HepG2 (cell line): Measurements from ENCODE around the gene PRDM15. TPM values are rescaled to one million over a fixed set of nuclear protein-coding genes. Genes with fewer than 3 reads are reported as not detected.

ENCODE experiments used
- ATAC-seq: fragments of 200-7000 bp; cut with Tn5 transposase; 3 replicates; pipeline ENCODE4 v1.9.1; 2020; ENCODE audit warnings: mild to moderate bottlenecking, moderate library complexity
- Bru-seq: library from RNA; stranded (reverse); fragments of 400-500 nt; gene quantifications from one replicate; lab custom pipeline; 2021; lab: Mats Ljungman, UMichigan
- BruChase-seq, 2 experiments: library from RNA; stranded (reverse); fragments of 400-500 nt; gene quantifications; one replicate each; lab custom pipeline; 2021; lab: Mats Ljungman, UMichigan
- BruUV-seq: library from RNA; stranded (reverse); fragments of 400-500 nt; replicated peaks from 2 replicates; lab custom pipeline; 2021; lab: Mats Ljungman, UMichigan
- CTCF ChIA-PET: fragments of 300-600 bp; formaldehyde crosslinking; extraction: SDS; loops from one replicate; lab custom pipeline; 2021; ENCODE audit warnings: low total read pairs, inconsistent platforms, low intra/inter-chr PET ratio; lab: Yijun Ruan, JAX
- POLR2A ChIA-PET: fragments of 350-600 bp; sonication (Branson Sonifier 250); formaldehyde crosslinking; loops from one replicate; lab custom pipeline; 2020; ENCODE audit warnings: antibody characterized with exemption, inconsistent platforms; lab: Yijun Ruan, JAX
- DNase-seq: peaks from one replicate; pipeline ENCODE4 v3.0.0-alpha.2; 2015; ENCODE audit warnings: low spot score
- FAIRE-seq: peaks from 3 replicates; lab custom pipeline; 2011; peaks lifted over from hg19 to GRCh38; lab: Jason Lieb, UNC
- H2AFZ ChIP-seq: one replicate; pipeline ENCODE4 v1.6.1; 2011; ENCODE audit warnings: low read length, inconsistent platforms
- H3K27ac ChIP-seq: fragments of 300-600 bp; 3 replicates; pipeline ENCODE4 v1.8.0; 2011; ENCODE audit warnings: mixed run types, mild to moderate bottlenecking, mixed read lengths, low read length, inconsistent platforms; ENCODE audit not compliant: insufficient read depth; ENCODE audit errors: extremely low read length
- H3K27me3 ChIP-seq, 2 experiments: fragments of 200-600 bp in 1 of 2; 2 replicates in 1 of 2; 3 replicates in 1 of 2; pipeline versions ENCODE4 v1.6.0 to v1.8.0; 2011; ENCODE audit warnings: low read length in 2 of 2, mild to moderate bottlenecking in 2 of 2, moderate library complexity in 2 of 2, inconsistent platforms in 1 of 2; ENCODE audit not compliant: insufficient read depth in 2 of 2, control insufficient read depth in 1 of 2
- H3K36me3 ChIP-seq, 2 experiments: fragments of 200-600 bp in 1 of 2; replicated peaks in 1 of 2; 2 replicates in 1 of 2; 3 replicates in 1 of 2; pipeline versions ENCODE4 v1.5.1 to v1.8.0; 2011; ENCODE audit warnings: low read length in 2 of 2, inconsistent platforms in 1 of 2; ENCODE audit not compliant: insufficient read depth in 2 of 2, control insufficient read depth in 1 of 2
- H3K4me1 ChIP-seq: 2 replicates; pipeline ENCODE4 v1.5.1; 2012; ENCODE audit warnings: low read length, inconsistent platforms; ENCODE audit not compliant: insufficient read depth
- H3K4me2 ChIP-seq: 2 replicates; pipeline ENCODE4 v1.6.0; 2011; ENCODE audit warnings: low read depth, low read length, inconsistent platforms
- H3K4me3 ChIP-seq, 3 experiments: fragments of 200-600 bp in 1 of 3; sonication (generic), shearing (Covaris generic) in 1 of 3; replicated peaks in 1 of 3; 2 replicates each; pipeline ENCODE4 v1.5.1; 2011 to 2016; ENCODE audit warnings: low read length in 3 of 3, inconsistent platforms in 2 of 3, low read depth in 2 of 3, mild to moderate bottlenecking in 2 of 3, control low read depth in 1 of 3, mixed read lengths in 1 of 3; ENCODE audit not compliant: insufficient read depth in 1 of 3
- H3K79me2 ChIP-seq: one replicate; pipeline ENCODE4 v1.6.1; 2011; ENCODE audit warnings: low read length, inconsistent platforms; ENCODE audit not compliant: insufficient read depth
- H3K9ac ChIP-seq: 2 replicates; pipeline ENCODE4 v1.6.0; 2011; ENCODE audit warnings: mild to moderate bottlenecking, low read depth, low read length, inconsistent platforms; ENCODE audit not compliant: insufficient read depth
- H3K9me3 ChIP-seq: 2 replicates; pipeline ENCODE4 v1.5.1; 2012; ENCODE audit warnings: mild to moderate bottlenecking, low read length
- H4K20me1 ChIP-seq: 2 replicates; pipeline ENCODE4 v1.6.0; 2011; ENCODE audit warnings: inconsistent platforms, mild to moderate bottlenecking, low read length, moderate library complexity; ENCODE audit not compliant: insufficient read depth
- AHR ChIP-seq: IDR thresholded peaks from 2 replicates; pipeline ENCODE4 v1.6.1; 2018; ENCODE audit warnings: missing genetic modification reagents, missing compliant biosample characterization
- CBFB ChIP-seq: sonication (generic); formaldehyde crosslinking; IDR thresholded peaks from 2 replicates; pipeline ENCODE4 v1.4.0; 2020; ENCODE audit warnings: missing genetic modification reagents
- CCAR2 ChIP-seq: fragments of 200-400 bp; formaldehyde crosslinking; optimal IDR thresholded peaks from 2 replicates; pipeline ENCODE3; 2018; ENCODE audit warnings: low read depth, mild to moderate bottlenecking, low read length, moderate library complexity
- FOXC1 ChIP-seq: sonication (generic); formaldehyde crosslinking; IDR thresholded peaks from 2 replicates; pipeline ENCODE4 v1.8.0; 2022; ENCODE audit warnings: mild to moderate bottlenecking, missing genetic modification reagents, borderline replicate concordance
- MAF1 ChIP-seq: sonication (generic); formaldehyde crosslinking; IDR thresholded peaks from 2 replicates; pipeline ENCODE4 v1.5.0; 2020; ENCODE audit warnings: missing genetic modification reagents, borderline replicate concordance
- NFKBIZ ChIP-seq: IDR thresholded peaks from 2 replicates; pipeline ENCODE4 v1.6.1; 2018; ENCODE audit warnings: missing genetic modification reagents, missing compliant biosample characterization
- POLR2A ChIP-seq, 2 experiments: IDR thresholded peaks; 2 replicates each; pipeline ENCODE4 v1.6.1; 2011; ENCODE audit warnings: low read depth in 2 of 2, low read length in 2 of 2, mild to moderate bottlenecking in 1 of 2, moderate library complexity in 1 of 2; ENCODE audit not compliant: insufficient read depth in 1 of 2
- POLR2G ChIP-seq: fragments of 200-400 bp; formaldehyde crosslinking; IDR thresholded peaks from 2 replicates; pipeline ENCODE4 v1.6.1; 2018; ENCODE audit warnings: mild to moderate bottlenecking, low read depth, low read length, moderate library complexity
- SUZ12 ChIP-seq: fragments of 150-350 bp; IDR thresholded peaks from 2 replicates; pipeline ENCODE4 v1.6.1; 2014; ENCODE audit warnings: low read depth, low read length
- ZNF180 ChIP-seq: sonication (generic); formaldehyde crosslinking; IDR thresholded peaks from 2 replicates; pipeline ENCODE4 v1.4.0; 2020; ENCODE audit warnings: low read depth, missing genetic modification reagents, borderline replicate concordance
- ZNF563 ChIP-seq: sonication (generic); formaldehyde crosslinking; IDR thresholded peaks from 2 replicates; pipeline ENCODE4 v1.8.0; 2022; ENCODE audit warnings: mild to moderate bottlenecking, moderate library complexity, missing genetic modification reagents
- ZNF891 ChIP-seq: sonication (generic); formaldehyde crosslinking; IDR thresholded peaks from 2 replicates; pipeline ENCODE4 v1.5.0; 2020; ENCODE audit warnings: mild to moderate bottlenecking, missing genetic modification reagents
- WGBS: methylation state at CpG from one replicate; pipeline ENCODE4 v1.1.6; 2017; ENCODE audit warnings: low lambda C conversion rate; 5-methylcytosine and 5-hydroxymethylcytosine counted together
- in situ Hi-C: cut with HindIII; loops from 2 replicates; pipeline ENCODE4 v1.10.0; 2017; ENCODE audit warnings: low pct_unique_long_range_greater_than_20kb; ENCODE audit not compliant: extremely low pct_ligation_motif_present
- intact Hi-C: fragments of 100-400 bp; cut with micrococcal nuclease; formaldehyde crosslinking; loops from one replicate; pipeline ENCODE4 v1.10.0; 2022; ENCODE audit not compliant: unreplicated experiment
- long read RNA-seq, 2 experiments: library from RNA in 1 of 2; library from polyadenylated mRNA in 1 of 2; stranded (forward) in 1 of 2; unstranded in 1 of 2; transcript quantifications; one replicate each; pipeline ENCODE4 v2.0.0, GENCODE V29; 2019 to 2022
- polyA minus RNA-seq, 3 experiments: library from RNA; depleted of rRNA, polyadenylated mRNA; stranded (reverse); fragments of >200 nt; gene quantifications; 2 replicates each; pipeline ENCODE4 v1.2.3, GENCODE V29; 2011; ENCODE audit warnings: low replicate concordance in 1 of 3
- polyA plus RNA-seq, 8 experiments: library from polyadenylated mRNA; depleted of rRNA in 3 of 8; stranded (reverse) in 7 of 8; unstranded in 1 of 8; fragments of >200 nt; fragmentation: Illumina TruSeq in 4 of 8; extraction: Trizol in 4 of 8; gene quantifications; 2 replicates each; pipeline versions ENCODE4 v1.2.1 to v1.2.3, GENCODE V29; 2011 to 2016; ENCODE audit warnings: low read depth in 4 of 8, missing spikeins in 1 of 8, mixed read lengths in 1 of 8; ENCODE audit not compliant: insufficient read depth in 1 of 8
- total RNA-seq, 5 experiments: library from RNA; depleted of rRNA; stranded (reverse); fragments of >200 nt; fragmentation: Illumina TruSeq; extraction: Trizol; gene quantifications; 2 replicates each; pipeline ENCODE4 v1.2.3, GENCODE V29; 2016; ENCODE audit warnings: low read depth in 1 of 5
- TF ChIP-seq, protein P1 (sequence below): sonication (generic); formaldehyde crosslinking; IDR thresholded peaks from 2 replicates; pipeline ENCODE4 v1.8.1; 2023; ENCODE audit warnings: missing genetic modification reagents, inconsistent platforms, borderline replicate concordance

Gene PRDM15, protein sequence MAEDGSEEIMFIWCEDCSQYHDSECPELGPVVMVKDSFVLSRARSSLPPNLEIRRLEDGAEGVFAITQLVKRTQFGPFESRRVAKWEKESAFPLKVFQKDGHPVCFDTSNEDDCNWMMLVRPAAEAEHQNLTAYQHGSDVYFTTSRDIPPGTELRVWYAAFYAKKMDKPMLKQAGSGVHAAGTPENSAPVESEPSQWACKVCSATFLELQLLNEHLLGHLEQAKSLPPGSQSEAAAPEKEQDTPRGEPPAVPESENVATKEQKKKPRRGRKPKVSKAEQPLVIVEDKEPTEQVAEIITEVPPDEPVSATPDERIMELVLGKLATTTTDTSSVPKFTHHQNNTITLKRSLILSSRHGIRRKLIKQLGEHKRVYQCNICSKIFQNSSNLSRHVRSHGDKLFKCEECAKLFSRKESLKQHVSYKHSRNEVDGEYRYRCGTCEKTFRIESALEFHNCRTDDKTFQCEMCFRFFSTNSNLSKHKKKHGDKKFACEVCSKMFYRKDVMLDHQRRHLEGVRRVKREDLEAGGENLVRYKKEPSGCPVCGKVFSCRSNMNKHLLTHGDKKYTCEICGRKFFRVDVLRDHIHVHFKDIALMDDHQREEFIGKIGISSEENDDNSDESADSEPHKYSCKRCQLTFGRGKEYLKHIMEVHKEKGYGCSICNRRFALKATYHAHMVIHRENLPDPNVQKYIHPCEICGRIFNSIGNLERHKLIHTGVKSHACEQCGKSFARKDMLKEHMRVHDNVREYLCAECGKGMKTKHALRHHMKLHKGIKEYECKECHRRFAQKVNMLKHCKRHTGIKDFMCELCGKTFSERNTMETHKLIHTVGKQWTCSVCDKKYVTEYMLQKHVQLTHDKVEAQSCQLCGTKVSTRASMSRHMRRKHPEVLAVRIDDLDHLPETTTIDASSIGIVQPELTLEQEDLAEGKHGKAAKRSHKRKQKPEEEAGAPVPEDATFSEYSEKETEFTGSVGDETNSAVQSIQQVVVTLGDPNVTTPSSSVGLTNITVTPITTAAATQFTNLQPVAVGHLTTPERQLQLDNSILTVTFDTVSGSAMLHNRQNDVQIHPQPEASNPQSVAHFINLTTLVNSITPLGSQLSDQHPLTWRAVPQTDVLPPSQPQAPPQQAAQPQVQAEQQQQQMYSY
- total RNA-seq (2016; rRNA removed; fragmentation: Illumina TruSeq; extraction: Trizol) (4.0 and 4.2 TPM in 2 replicates), polyA plus RNA-seq (2011; rRNA removed) (6.9 and 8.7 TPM in 2 replicates), polyA minus RNA-seq (2011; rRNA and poly(A)+ RNA removed; ENCODE audit: low replicate concordance) (15.6 and 28.2 TPM in 2 replicates), Bru-seq, nascent RNA (percentile 50 among the genes with signal in this experiment), BruChase-seq, experiment 1, labeled RNA remaining after a 6-hour chase (percentile 61 among the genes with signal in this experiment), BruChase-seq, experiment 2, labeled RNA remaining after a 2-hour chase (percentile 56 among the genes with signal in this experiment)
- total RNA-seq (2016; cell fraction: cytosol; rRNA removed; fragmentation: Illumina TruSeq; extraction: Trizol; ENCODE audit: low read depth) = 1.2 and 1.5 TPM in 2 replicates
- total RNA-seq (2016; cell fraction: insoluble cytoplasmic fraction; rRNA removed; fragmentation: Illumina TruSeq; extraction: Trizol) = 3.0 and 4.8 TPM in 2 replicates
- 1.9 TPM in 2 replicates for total RNA-seq (2016; cell fraction: membrane; rRNA removed; fragmentation: Illumina TruSeq; extraction: Trizol)
- 8.4 and 8.5 TPM in 2 replicates for total RNA-seq (2016; cell fraction: nucleus; rRNA removed; fragmentation: Illumina TruSeq; extraction: Trizol)
- polyA plus RNA-seq (2011; cell fraction: cytosol; rRNA removed) = 1.9 and 2.1 TPM in 2 replicates
- 29.0 and 46.2 TPM in 2 replicates for polyA plus RNA-seq (2011; cell fraction: nucleus; rRNA removed)
- 2.7 and 2.8 TPM in 2 replicates for polyA plus RNA-seq (2012)
- 0.29 and 0.34 TPM in 2 replicates for polyA plus RNA-seq (2016; cell fraction: cytosol; fragmentation: Illumina TruSeq; extraction: Trizol; ENCODE audit: low read depth)
- 2.1 and 3.3 TPM in 2 replicates for polyA plus RNA-seq (2016; cell fraction: insoluble cytoplasmic fraction; fragmentation: Illumina TruSeq; extraction: Trizol; ENCODE audit: low read depth)
- 0.50 and 0.78 TPM in 2 replicates for polyA plus RNA-seq (2016; cell fraction: membrane; fragmentation: Illumina TruSeq; extraction: Trizol; ENCODE audit: low read depth)
- 15.5 and 16.6 TPM in 2 replicates for polyA plus RNA-seq (2016; cell fraction: nucleus; fragmentation: Illumina TruSeq; extraction: Trizol; ENCODE audit: insufficient read depth, low read depth)
- 3.9 and 5.9 TPM in 2 replicates for polyA minus RNA-seq (2011; cell fraction: cytosol; rRNA and poly(A)+ RNA removed)
- 10.0 and 10.2 TPM in 2 replicates for polyA minus RNA-seq (2011; cell fraction: nucleus; rRNA and poly(A)+ RNA removed)
- long read RNA-seq, experiment 1, partial matches to known transcripts = 1 of 1 reads
- long read RNA-seq, experiment 1, other reads (novel, unspliced or antisense) = 0 of 1 reads
- long read RNA-seq, experiment 2, partial matches to known transcripts = 1 of 9 reads
- long read RNA-seq, experiment 2, other reads (novel, unspliced or antisense) = 8 of 9 reads

DNA sequence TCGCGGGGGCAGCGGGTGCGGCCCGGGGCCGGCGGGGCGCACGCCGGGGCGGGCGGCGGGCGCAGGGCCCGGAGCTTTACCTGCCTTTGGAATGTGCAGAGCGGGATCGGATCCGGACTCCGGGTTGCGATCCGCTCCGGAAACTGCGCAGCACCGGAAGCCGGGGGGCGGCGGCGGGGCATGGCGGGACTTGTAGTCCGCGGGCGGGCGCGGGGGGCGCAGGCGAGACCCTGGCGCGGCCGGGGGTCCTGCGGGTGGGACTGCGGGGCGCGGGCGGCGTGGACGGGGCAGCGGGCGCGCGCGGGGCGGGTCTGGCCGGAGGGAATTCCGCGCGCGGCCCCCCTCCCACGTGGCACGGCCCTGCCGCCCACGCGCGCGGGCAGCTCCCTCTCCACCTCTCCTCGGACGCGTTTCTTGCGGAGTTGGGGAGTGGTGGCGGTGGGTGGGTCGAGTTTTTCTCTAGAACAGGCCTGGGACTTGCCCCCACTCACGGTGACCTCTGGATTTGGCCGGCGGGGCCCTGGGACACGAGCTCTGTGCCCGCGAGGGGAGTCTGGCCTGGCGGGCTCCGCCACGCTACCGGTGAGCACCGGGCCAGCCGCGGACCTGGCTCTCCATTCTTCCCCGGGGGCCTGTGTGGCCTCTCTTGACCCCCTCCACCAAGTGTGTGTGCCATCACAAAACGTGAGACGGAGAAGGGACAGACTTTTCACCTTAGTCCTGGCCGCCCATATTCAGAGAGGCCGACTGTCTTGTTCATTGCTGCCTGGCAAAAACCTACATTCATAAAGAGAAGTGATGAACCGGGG is at the start of gene PRDM15:
Gene PRDM15, minus strand, starts transcription at position 155 of the 809 bp plus-strand sequence. CDS start 18,981 bp downstream, outside the sequence.
- peak within 1 kb of the TSS; percentile 86 to 90 (median 86) for H3K4me3 ChIP-seq
- TSS peak; percentile 94 for BruUV-seq
- H2AFZ ChIP-seq = peak within 1 kb of the TSS; percentile 10
- DNase-seq (peak; percentile 55), ATAC-seq (peak; percentile 68), FAIRE-seq (no peak)
- no peaks in the 10 kb centered on the region for H3K36me3 ChIP-seq
- ChIA-PET POLR2A (interaction anchor here (0.6 to 2.5 kb wide), 5 partner anchors 16 to 78 kb away, joined by 3 to 16 read pairs (median 5); no protein-coding TSS in a partner anchor), CTCF (no interaction called here)
- H3K4me2 ChIP-seq = peak within 1 kb of the TSS; percentile 90
- H3K4me1 ChIP-seq = peaks cover 37% of the 10 kb centered on the region
- H4K20me1 ChIP-seq = no peaks in the 10 kb centered on the region
- H3K9me3 ChIP-seq = no peaks in the 10 kb centered on the region
- in situ Hi-C loops (no loop called here), intact Hi-C loops (loop anchor here (2.0 kb wide), 1 partner anchor 79 kb away; no protein-coding TSS in a partner anchor)
- H3K9ac ChIP-seq = peak within 1 kb of the TSS; percentile 94
- H3K27me3 ChIP-seq = no peaks in the 10 kb centered on the region; a peak in 1 of 5 replicates
- peaks cover 26% of the 10 kb centered on the region for H3K79me2 ChIP-seq
- peak within 1 kb of the TSS; percentile 80 for H3K27ac ChIP-seq
- 8% methylated on average over 5 of the region's 89 CpGs for WGBS
- TF ChIP-seq MAF1 (CRISPR knock-in tag) = no peak
- TF ChIP-seq POLR2A (IDR thresholded peaks at IDR 0.05; ENCODE audit: insufficient read depth in 1 of 2, low read depth in 2 of 2, low read length in 2 of 2) = peak in 1 of 2 experiments; percentile 37; a peak in 1 of 4 replicates
- TF ChIP-seq AHR (CRISPR knock-in tag) = no peak
- no peak for TF ChIP-seq CBFB (CRISPR knock-in tag)
- TF ChIP-seq FOXC1 (CRISPR knock-in tag) = 0 out of 2 replicates have a peak, but pooled peaks have one; percentile 25
- TF ChIP-seq NFKBIZ = no peak
- peak; percentile 36; the same call in 1 of the 2 replicates for TF ChIP-seq ZNF891 (CRISPR knock-in tag)
- TF ChIP-seq CCAR2 = no peak
- TF ChIP-seq ZNF180 (CRISPR knock-in tag) = no peak
- TF ChIP-seq ZNF563 (CRISPR knock-in tag) = 0 out of 2 replicates have a peak, but pooled peaks have one; percentile 35
- TF ChIP-seq, protein P1, sequence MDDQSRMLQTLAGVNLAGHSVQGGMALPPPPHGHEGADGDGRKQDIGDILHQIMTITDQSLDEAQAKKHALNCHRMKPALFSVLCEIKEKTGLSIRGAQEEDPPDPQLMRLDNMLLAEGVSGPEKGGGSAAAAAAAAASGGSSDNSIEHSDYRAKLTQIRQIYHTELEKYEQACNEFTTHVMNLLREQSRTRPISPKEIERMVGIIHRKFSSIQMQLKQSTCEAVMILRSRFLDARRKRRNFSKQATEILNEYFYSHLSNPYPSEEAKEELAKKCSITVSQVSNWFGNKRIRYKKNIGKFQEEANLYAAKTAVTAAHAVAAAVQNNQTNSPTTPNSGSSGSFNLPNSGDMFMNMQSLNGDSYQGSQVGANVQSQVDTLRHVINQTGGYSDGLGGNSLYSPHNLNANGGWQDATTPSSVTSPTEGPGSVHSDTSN (CRISPR knock-in tag) = no peak
- peak; percentile 68 for TF ChIP-seq POLR2G
- TF ChIP-seq SUZ12 = peak; percentile 26; the same call in 1 of the 2 replicates
